GM12878 (cell line): ENCODE data around the gene MAP2K4.

ENCODE experiments used
- CTCF ChIP-seq, 3 experiments: IDR thresholded peaks in 2 of 3; conservative IDR thresholded peaks in 1 of 3; 2 replicates each; pipeline ENCODE4 v1.5.1; 2011; ENCODE audit warnings: low read depth in 3 of 3, low read length in 3 of 3, mild to moderate bottlenecking in 3 of 3, control low read depth in 2 of 3, moderate library complexity in 2 of 3, inconsistent platforms in 1 of 3, mixed read lengths in 1 of 3; ENCODE audit not compliant: control insufficient read depth in 2 of 3, insufficient read depth in 1 of 3; ENCODE audit errors: extremely low read depth in 1 of 3
- FOS ChIP-seq: IDR thresholded peaks from 3 replicates; pipeline ENCODE4 v1.6.1; 2011; ENCODE audit warnings: borderline replicate concordance; ENCODE audit not compliant: insufficient read length; ENCODE audit errors: extremely low read depth
- HDAC2 ChIP-seq: fragments of 200-600 bp; sonication (generic); IDR thresholded peaks from 2 replicates; pipeline ENCODE4 v1.6.1; 2017
- MYC ChIP-seq: IDR thresholded peaks from 2 replicates; pipeline ENCODE4 v1.6.1; 2011; ENCODE audit warnings: mild to moderate bottlenecking, low read length, moderate library complexity, inconsistent platforms; ENCODE audit not compliant: insufficient read depth, insufficient replicate concordance, insufficient read length, severe bottlenecking
- NR2C1 ChIP-seq: fragments of 450-650 bp; IDR thresholded peaks from 2 replicates; pipeline ENCODE4 v1.6.1; 2017; ENCODE audit warnings: antibody characterized with exemption, mild to moderate bottlenecking, moderate library complexity
- POLR2A ChIP-seq: IDR thresholded peaks from 2 replicates; pipeline ENCODE4 v1.6.1; 2011; ENCODE audit warnings: low read depth, mild to moderate bottlenecking, low read length
- POLR2AphosphoS2 ChIP-seq: IDR thresholded peaks from 2 replicates; pipeline ENCODE4 v1.6.1; 2011; ENCODE audit warnings: low read depth, mild to moderate bottlenecking, low read length, improper control_type of control experiment, moderate library complexity
- POLR2AphosphoS5 ChIP-seq: IDR thresholded peaks from 2 replicates; pipeline ENCODE4 v1.6.1; 2011; ENCODE audit warnings: mild to moderate bottlenecking, low read length, inconsistent platforms
- ZNF274 ChIP-seq: IDR thresholded peaks from one replicate; pipeline ENCODE4 v1.8.0; 2011; ENCODE audit not compliant: insufficient read length, insufficient read depth
- ZNF384 ChIP-seq: IDR thresholded peaks from 2 replicates; pipeline ENCODE4 v1.6.1; 2012; ENCODE audit warnings: low read depth, mild to moderate bottlenecking, low read length, improper control_type of control experiment, borderline replicate concordance
- TF ChIP-seq, protein P1 (sequence below): fragments of 150-350 bp; IDR thresholded peaks from 2 replicates; pipeline ENCODE4 v1.6.1; 2014; ENCODE audit warnings: mild to moderate bottlenecking, low read depth, low read length

DNA sequence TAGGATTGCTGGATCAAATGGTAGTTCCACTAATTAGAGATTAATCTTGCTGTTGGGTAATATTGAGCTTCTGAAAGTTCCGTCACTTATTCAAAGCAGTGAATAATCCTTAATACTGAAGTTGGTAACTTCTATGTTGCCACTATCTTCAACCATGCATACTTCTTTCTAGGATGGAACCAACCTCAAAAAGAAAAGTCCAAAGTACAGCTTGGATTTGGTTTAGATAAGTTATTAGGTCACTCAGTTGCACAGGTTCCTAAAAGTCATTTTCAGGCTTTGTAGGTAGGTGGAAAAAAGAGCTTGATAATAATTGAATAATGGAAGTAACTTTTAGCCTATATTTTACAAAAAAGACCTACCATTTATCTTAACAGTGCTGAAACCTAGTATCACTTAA lies 78.7 kb downstream of the MAP2K4 start:
- TF ChIP-seq POLR2A = no peak
- no peak for TF ChIP-seq NR2C1
- TF ChIP-seq FOS = no peak
- TF ChIP-seq CTCF (IDR thresholded peaks at IDR 0.05 in 2 of 3, conservative IDR thresholded peaks at IDR 0.05 in 1 of 3; ENCODE audit: control insufficient read depth in 2 of 3, extremely low read depth in 1 of 3, insufficient read depth in 1 of 3, low read depth in 3 of 3, low read length in 3 of 3) = no peak
- no peak for TF ChIP-seq MYC
- TF ChIP-seq ZNF384 = no peak
- no peak for TF ChIP-seq POLR2AphosphoS5
- TF ChIP-seq HDAC2 = no peak
- no peak for TF ChIP-seq POLR2AphosphoS2
- no peak for TF ChIP-seq ZNF274
- TF ChIP-seq, protein P1, sequence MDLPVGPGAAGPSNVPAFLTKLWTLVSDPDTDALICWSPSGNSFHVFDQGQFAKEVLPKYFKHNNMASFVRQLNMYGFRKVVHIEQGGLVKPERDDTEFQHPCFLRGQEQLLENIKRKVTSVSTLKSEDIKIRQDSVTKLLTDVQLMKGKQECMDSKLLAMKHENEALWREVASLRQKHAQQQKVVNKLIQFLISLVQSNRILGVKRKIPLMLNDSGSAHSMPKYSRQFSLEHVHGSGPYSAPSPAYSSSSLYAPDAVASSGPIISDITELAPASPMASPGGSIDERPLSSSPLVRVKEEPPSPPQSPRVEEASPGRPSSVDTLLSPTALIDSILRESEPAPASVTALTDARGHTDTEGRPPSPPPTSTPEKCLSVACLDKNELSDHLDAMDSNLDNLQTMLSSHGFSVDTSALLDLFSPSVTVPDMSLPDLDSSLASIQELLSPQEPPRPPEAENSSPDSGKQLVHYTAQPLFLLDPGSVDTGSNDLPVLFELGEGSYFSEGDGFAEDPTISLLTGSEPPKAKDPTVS = no peak
